Measurements from ENCODE around the gene TEX14. TPM values are rescaled to one million over a fixed set of nuclear protein-coding genes. Genes with fewer than 3 reads are reported as not detected.

Gene TEX14
- total RNA-seq, 3 donors from 2014 or later: 0.16 to 0.33 (median 0.29) TPM

DNA sequence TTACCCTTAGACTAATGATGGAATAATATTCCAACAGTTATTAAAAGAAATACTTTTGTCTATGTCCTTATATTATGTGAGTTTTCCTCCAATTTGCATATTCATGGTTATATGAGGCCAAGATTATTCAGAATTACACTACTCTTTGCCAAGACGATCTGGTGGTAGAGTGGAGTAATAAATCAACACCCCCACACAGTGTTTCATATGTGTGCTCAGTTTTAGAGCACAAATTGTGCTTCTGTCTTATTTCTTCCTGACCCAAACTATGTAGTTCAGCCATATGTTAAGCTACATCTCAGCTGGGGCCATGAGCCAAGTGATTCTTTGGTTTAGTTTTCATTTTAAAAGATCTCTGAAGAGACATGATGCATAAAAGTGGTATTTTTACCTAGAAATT lies 37.0 kb upstream of the TEX14 start:
- Histone ChIP-seq H3K36me3 (no peaks in the 10 kb centered on the region), H3K27ac (no peak overlapping the region), H3K27me3 (no peaks in the 10 kb centered on the region), H3K4me3 (no peak overlapping the region), H3K4me1 (no peaks in the 10 kb centered on the region), H3K9me3 (no peaks in the 10 kb centered on the region)
- intact Hi-C loops (cut with DNase I; ENCODE audit: low total_unique reads): no loop called here
- TF ChIP-seq POLR2A (IDR thresholded peaks at IDR 0.05) (no peak), POLR2AphosphoS5 (IDR thresholded peaks at IDR 0.05) (no peak)
- TF ChIP-seq, protein P1, sequence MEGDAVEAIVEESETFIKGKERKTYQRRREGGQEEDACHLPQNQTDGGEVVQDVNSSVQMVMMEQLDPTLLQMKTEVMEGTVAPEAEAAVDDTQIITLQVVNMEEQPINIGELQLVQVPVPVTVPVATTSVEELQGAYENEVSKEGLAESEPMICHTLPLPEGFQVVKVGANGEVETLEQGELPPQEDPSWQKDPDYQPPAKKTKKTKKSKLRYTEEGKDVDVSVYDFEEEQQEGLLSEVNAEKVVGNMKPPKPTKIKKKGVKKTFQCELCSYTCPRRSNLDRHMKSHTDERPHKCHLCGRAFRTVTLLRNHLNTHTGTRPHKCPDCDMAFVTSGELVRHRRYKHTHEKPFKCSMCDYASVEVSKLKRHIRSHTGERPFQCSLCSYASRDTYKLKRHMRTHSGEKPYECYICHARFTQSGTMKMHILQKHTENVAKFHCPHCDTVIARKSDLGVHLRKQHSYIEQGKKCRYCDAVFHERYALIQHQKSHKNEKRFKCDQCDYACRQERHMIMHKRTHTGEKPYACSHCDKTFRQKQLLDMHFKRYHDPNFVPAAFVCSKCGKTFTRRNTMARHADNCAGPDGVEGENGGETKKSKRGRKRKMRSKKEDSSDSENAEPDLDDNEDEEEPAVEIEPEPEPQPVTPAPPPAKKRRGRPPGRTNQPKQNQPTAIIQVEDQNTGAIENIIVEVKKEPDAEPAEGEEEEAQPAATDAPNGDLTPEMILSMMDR (IDR thresholded peaks at IDR 0.05): no peak
- DNase-seq (ENCODE audit: low spot score in 2 of 2): no peak

DNA sequence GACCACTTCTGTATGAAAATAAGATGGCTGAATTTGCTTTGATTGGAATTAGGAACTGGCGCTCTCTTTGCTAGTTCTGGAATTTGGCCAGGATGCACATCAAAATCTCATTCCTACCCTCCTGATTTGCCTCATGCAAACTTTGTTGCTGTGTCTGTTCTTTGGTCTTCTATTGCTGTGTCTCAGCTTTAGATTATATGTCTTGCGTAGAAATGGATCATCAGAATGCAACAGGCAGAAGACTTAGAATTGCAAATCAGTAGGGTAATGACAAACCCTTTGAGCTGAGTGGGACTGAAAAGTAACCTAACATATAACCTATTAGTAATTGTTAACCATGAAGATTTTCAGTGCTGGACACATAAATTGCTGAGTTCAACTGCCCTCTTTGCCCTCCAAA lies 30.9 kb upstream of the TEX14 start:
- Histone ChIP-seq H3K36me3 (no peaks in the 10 kb centered on the region), H3K9me3 (no peaks in the 10 kb centered on the region), H3K27ac (no peak overlapping the region), H3K27me3 (no peaks in the 10 kb centered on the region), H3K4me1 (no peaks in the 10 kb centered on the region), H3K4me3 (no peak overlapping the region)
- DNase-seq (ENCODE audit: low spot score in 2 of 2): no peak
- intact Hi-C loops (cut with DNase I; ENCODE audit: low total_unique reads): no loop called here
- TF ChIP-seq POLR2AphosphoS5 (IDR thresholded peaks at IDR 0.05) (no peak), POLR2A (IDR thresholded peaks at IDR 0.05) (no peak)

DNA sequence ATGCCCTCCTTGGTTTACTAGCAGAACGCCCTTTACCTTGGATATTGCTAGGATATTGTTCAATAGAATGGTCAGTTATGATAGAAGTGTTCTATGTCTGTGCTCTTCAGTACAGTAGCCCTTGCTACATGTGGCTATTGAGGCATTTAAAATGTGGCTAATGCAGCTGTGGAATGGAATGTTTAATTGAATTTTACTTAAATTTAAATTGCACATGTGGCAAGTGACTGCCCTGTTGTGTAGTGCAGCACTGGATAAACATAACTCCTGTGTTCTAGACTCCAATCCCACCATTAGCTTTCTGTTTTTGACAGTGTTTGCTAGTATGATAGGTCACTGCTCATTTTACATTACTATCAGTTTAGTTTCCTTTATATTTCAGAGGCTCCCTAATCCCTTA lies 30.4 kb upstream of the TEX14 start:
- TF ChIP-seq POLR2A (IDR thresholded peaks at IDR 0.05) (no peak), POLR2AphosphoS5 (IDR thresholded peaks at IDR 0.05) (no peak)
- TF ChIP-seq, protein P1 (IDR thresholded peaks at IDR 0.05): no peak
- intact Hi-C loops (cut with DNase I; ENCODE audit: low total_unique reads): no loop called here
- H3K4me1 ChIP-seq: no peaks in the 10 kb centered on the region
- no peak for DNase-seq (ENCODE audit: low spot score in 2 of 2)
- no peak overlapping the region for H3K27ac ChIP-seq
- no peak overlapping the region for H3K4me3 ChIP-seq
- no peaks in the 10 kb centered on the region for H3K36me3 ChIP-seq
- no peaks in the 10 kb centered on the region for H3K9me3 ChIP-seq
- H3K27me3 ChIP-seq: no peaks in the 10 kb centered on the region

DNA sequence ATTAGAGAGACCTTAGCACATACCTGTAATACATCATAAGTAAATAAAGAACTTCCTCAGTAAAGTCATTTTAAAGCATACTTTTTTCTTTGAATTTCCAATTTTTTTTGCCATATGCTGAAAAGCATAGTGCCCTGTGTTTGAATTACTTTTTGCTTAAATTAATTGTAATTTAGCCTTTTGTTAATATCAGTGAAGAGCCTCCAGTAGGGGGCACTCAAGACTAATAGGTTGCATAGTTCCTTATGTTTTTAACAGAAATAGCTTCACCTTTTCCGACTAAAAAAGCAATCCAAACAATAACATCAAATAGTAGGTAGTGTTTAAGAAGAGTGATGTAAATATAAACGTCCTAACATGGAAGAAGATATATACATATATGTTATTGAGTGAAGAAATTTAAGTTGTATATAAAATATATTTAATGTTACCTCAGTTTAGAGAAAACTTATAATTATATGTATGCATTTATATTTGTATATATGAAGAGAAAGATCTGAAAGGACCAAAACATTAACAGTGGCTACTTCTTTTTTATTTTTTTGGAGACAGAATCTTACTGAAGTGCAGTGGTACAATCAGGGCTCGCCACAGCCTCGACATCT lies 19.2 kb upstream of the TEX14 start:
- Histone ChIP-seq H3K27ac (no peak overlapping the region), H3K4me3 (no peak overlapping the region), H3K4me1 (no peaks in the 10 kb centered on the region), H3K9me3 (no peaks in the 10 kb centered on the region), H3K36me3 (no peaks in the 10 kb centered on the region), H3K27me3 (no peaks in the 10 kb centered on the region)
- no peak for DNase-seq (ENCODE audit: low spot score in 2 of 2)
- intact Hi-C loops (cut with DNase I; ENCODE audit: low total_unique reads): no loop called here
- TF ChIP-seq, protein P1 (IDR thresholded peaks at IDR 0.05): peak; percentile 62 to 75 (median 75)
- TF ChIP-seq POLR2A (IDR thresholded peaks at IDR 0.05) (no peak), POLR2AphosphoS5 (IDR thresholded peaks at IDR 0.05) (no peak)

DNA sequence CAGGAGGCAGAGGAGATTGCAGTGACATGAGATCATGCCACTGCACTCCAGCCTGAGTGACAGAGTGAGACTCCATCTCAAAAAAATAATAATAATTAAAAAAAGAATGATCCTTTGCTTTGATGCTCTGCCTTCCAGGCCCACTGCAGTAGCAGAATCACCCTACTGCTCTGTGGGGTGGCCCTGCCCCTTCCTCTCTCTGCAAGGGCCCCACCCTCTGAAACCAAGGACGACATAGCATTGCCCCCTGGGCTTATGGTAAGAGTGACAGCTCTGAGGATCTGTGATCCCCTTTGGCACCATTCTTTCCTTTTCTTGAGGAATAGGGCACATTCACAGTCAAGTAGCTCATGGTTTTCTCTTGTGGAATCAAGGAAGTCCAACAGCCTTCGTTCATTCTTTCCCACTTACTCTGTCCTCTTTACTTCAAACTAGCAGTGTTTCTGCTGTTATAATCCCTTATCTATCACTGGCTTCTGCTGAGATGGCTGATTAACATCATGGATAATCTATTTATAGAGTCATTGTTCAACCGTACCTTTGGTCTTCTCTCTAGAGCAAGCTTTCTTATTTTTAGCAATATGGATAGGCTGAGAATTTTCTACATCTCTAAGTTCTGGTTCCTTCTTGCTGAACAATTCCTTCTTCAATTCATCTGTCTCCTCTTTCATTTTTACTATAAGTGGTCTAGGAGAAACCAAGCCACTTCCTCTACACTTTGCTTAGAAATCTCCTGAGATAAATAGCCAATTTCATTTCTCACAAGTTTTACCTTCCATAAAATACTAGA lies 14.7 kb upstream of the TEX14 start:
- intact Hi-C loops (cut with DNase I; ENCODE audit: low total_unique reads): no loop called here
- no peaks in the 10 kb centered on the region for H3K27me3 ChIP-seq
- no peaks in the 10 kb centered on the region for H3K4me1 ChIP-seq
- no peak for DNase-seq (ENCODE audit: low spot score in 2 of 2)
- no peaks in the 10 kb centered on the region for H3K9me3 ChIP-seq
- H3K4me3 ChIP-seq: no peak overlapping the region
- TF ChIP-seq POLR2A (IDR thresholded peaks at IDR 0.05): no peak
- TF ChIP-seq POLR2AphosphoS5 (IDR thresholded peaks at IDR 0.05): no peak
- TF ChIP-seq, protein P1 (IDR thresholded peaks at IDR 0.05): no peak
- H3K27ac ChIP-seq: no peak overlapping the region
- H3K36me3 ChIP-seq: no peaks in the 10 kb centered on the region

Measured in breast epithelium (tissue), 4 donors.